ENCODE measurements around the gene SLC8A1.

GRCh38 chr2:40403233-40403836, 48.6 kb downstream of the SLC8A1 start:
- TF ChIP-seq, protein P1, sequence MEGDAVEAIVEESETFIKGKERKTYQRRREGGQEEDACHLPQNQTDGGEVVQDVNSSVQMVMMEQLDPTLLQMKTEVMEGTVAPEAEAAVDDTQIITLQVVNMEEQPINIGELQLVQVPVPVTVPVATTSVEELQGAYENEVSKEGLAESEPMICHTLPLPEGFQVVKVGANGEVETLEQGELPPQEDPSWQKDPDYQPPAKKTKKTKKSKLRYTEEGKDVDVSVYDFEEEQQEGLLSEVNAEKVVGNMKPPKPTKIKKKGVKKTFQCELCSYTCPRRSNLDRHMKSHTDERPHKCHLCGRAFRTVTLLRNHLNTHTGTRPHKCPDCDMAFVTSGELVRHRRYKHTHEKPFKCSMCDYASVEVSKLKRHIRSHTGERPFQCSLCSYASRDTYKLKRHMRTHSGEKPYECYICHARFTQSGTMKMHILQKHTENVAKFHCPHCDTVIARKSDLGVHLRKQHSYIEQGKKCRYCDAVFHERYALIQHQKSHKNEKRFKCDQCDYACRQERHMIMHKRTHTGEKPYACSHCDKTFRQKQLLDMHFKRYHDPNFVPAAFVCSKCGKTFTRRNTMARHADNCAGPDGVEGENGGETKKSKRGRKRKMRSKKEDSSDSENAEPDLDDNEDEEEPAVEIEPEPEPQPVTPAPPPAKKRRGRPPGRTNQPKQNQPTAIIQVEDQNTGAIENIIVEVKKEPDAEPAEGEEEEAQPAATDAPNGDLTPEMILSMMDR (IDR thresholded peaks at IDR 0.05) = no peak
- no peak for TF ChIP-seq POLR2AphosphoS5 (IDR thresholded peaks at IDR 0.05)
- no peak for TF ChIP-seq POLR2A (IDR thresholded peaks at IDR 0.05)
